GM23338 (cell line): Measurements from ENCODE around the gene RBBP8. TPM values are rescaled to one million over a fixed set of nuclear protein-coding genes. Genes with fewer than 3 reads are reported as not detected.
A peak's percentile ranks its signal among the peaks of the same experiment; 100 is the strongest.

ENCODE experiments used
- ATAC-seq: fragments of 200-7000 bp; cut with Tn5 transposase; 3 replicates; pipeline ENCODE4 v1.9.1; 2020
- DNase-seq: peaks from one replicate; pipeline ENCODE4 v3.0.0-alpha.2; 2015; ENCODE audit warnings: low spot score
- H2AFZ ChIP-seq: fragments of 200-600 bp; sonication (generic); 2 replicates; pipeline ENCODE4 v1.8.0; 2016; ENCODE audit warnings: antibody characterized with exemption, mild to moderate bottlenecking, moderate library complexity
- H3F3A ChIP-seq: fragments of 200-600 bp; sonication (generic); replicated peaks from 2 replicates; pipeline ENCODE4 v1.8.0; 2017; ENCODE audit warnings: antibody characterized with exemption, mixed run types, low read depth
- H3K27ac ChIP-seq: fragments of 200-600 bp; sonication (generic); 2 replicates; pipeline ENCODE4 v1.6.1; 2016; ENCODE audit warnings: low read depth
- H3K27me3 ChIP-seq: fragments of 200-600 bp; sonication (generic); 2 replicates; pipeline ENCODE4 v1.8.0; 2016; ENCODE audit warnings: mild to moderate bottlenecking, mixed run types, moderate library complexity; ENCODE audit not compliant: insufficient read depth
- H3K36me3 ChIP-seq: fragments of 200-600 bp; sonication (generic); 2 replicates; pipeline ENCODE4 v1.8.0; 2016; ENCODE audit warnings: mild to moderate bottlenecking; ENCODE audit not compliant: insufficient read depth
- H3K4me1 ChIP-seq: fragments of 200-600 bp; sonication (generic); 2 replicates; pipeline ENCODE4 v1.8.0; 2016; ENCODE audit warnings: mild to moderate bottlenecking, moderate library complexity; ENCODE audit not compliant: insufficient read depth
- H3K4me2 ChIP-seq: fragments of 200-600 bp; sonication (generic); 2 replicates; pipeline ENCODE4 v1.7.1; 2017; ENCODE audit warnings: mixed run types
- H3K4me3 ChIP-seq: fragments of 200-600 bp; sonication (generic); 2 replicates; pipeline ENCODE4 v1.6.1; 2016; ENCODE audit warnings: mixed run types
- H3K79me2 ChIP-seq: fragments of 200-600 bp; sonication (generic); replicated peaks from 2 replicates; pipeline ENCODE4 v1.8.0; 2017; ENCODE audit warnings: mild to moderate bottlenecking; ENCODE audit not compliant: insufficient read depth
- H3K9me2 ChIP-seq: fragments of 200-600 bp; sonication (generic); 2 replicates; pipeline ENCODE4 v1.8.0; 2017; ENCODE audit not compliant: insufficient read depth
- H4K20me1 ChIP-seq: fragments of 200-600 bp; sonication (generic); replicated peaks from 2 replicates; pipeline ENCODE4 v1.8.0; 2017; ENCODE audit warnings: mild to moderate bottlenecking; ENCODE audit not compliant: insufficient read depth
- H3K27ac Mint-ChIP-seq: 2 replicates; pipeline ENCODE4 v1.8.0; 2020; ENCODE audit warnings: inconsistent platforms, mild to moderate bottlenecking, moderate library complexity, mixed read lengths
- H3K27me3 Mint-ChIP-seq: 3 replicates; pipeline ENCODE4 v1.8.0; 2022; ENCODE audit warnings: low read depth, mild to moderate bottlenecking, moderate library complexity, mixed read lengths, inconsistent platforms; ENCODE audit not compliant: insufficient read depth, poor library complexity
- H3K36me3 Mint-ChIP-seq: 3 replicates; pipeline ENCODE4 v1.8.0; 2021; ENCODE audit warnings: low read depth, mild to moderate bottlenecking, inconsistent platforms, moderate library complexity, mixed read lengths
- H3K4me1 Mint-ChIP-seq: 3 replicates; pipeline ENCODE4 v1.8.0; 2020; ENCODE audit warnings: mild to moderate bottlenecking, inconsistent platforms, mixed read lengths
- H3K4me3 Mint-ChIP-seq: 3 replicates; pipeline ENCODE4 v1.8.0; 2021; ENCODE audit warnings: moderate library complexity, mild to moderate bottlenecking, inconsistent platforms, mixed read lengths
- H3K9me3 Mint-ChIP-seq: 3 replicates; pipeline ENCODE4 v1.8.0; 2020; ENCODE audit warnings: moderate library complexity, mild to moderate bottlenecking, inconsistent platforms, mixed read lengths
- CREB1 ChIP-seq: fragments of 250-450 bp; sonication (Bioruptor Pico); IDR thresholded peaks from 2 replicates; pipeline ENCODE4 v1.5.0; 2020; ENCODE audit warnings: low read depth, mild to moderate bottlenecking, moderate library complexity
- EZH2 ChIP-seq: fragments of 200-600 bp; sonication (generic); IDR thresholded peaks from one replicate; pipeline ENCODE4 v1.8.0; 2017; ENCODE audit warnings: antibody characterized with exemption, mild to moderate bottlenecking, low read depth; ENCODE audit not compliant: unreplicated experiment
- EZH2phosphoT487 ChIP-seq: fragments of 200-600 bp; sonication (generic); IDR thresholded peaks from one replicate; pipeline ENCODE4 v1.8.1; 2018; ENCODE audit warnings: antibody characterized with exemption; ENCODE audit not compliant: unreplicated experiment
- JUNB ChIP-seq: IDR thresholded peaks from one replicate; pipeline ENCODE4 v1.6.1; 2016; ENCODE audit warnings: antibody characterized with exemption; ENCODE audit not compliant: unreplicated experiment
- NANOG ChIP-seq: IDR thresholded peaks from 2 replicates; pipeline ENCODE4 v1.6.1; 2016; ENCODE audit warnings: antibody characterized with exemption, borderline replicate concordance
- POLR2AphosphoS5 ChIP-seq: IDR thresholded peaks from 2 replicates; pipeline ENCODE4 v1.6.1; 2016; ENCODE audit warnings: antibody characterized with exemption, low read depth
- STAT1 ChIP-seq: IDR thresholded peaks from one replicate; pipeline ENCODE4 v1.6.1; 2016; ENCODE audit warnings: antibody characterized with exemption; ENCODE audit not compliant: unreplicated experiment
- ZNF114 ChIP-seq: fragments of 250-450 bp; sonication (Bioruptor Pico); IDR thresholded peaks from 2 replicates; pipeline ENCODE4 v1.5.0; 2020; ENCODE audit warnings: mild to moderate bottlenecking, moderate library complexity
- ZNF331 ChIP-seq: fragments of 250-450 bp; sonication (Bioruptor Pico); IDR thresholded peaks from 2 replicates; pipeline ENCODE4 v1.5.0; 2020; ENCODE audit warnings: low read depth, mild to moderate bottlenecking, moderate library complexity
- polyA plus RNA-seq: library from polyadenylated mRNA; unstranded; fragments of >200 nt; fragmentation: Nextera tagmentation; extraction: Ambion mirVana; gene quantifications from 2 replicates; pipeline ENCODE4 v1.2.1, GENCODE V29; 2016
- total RNA-seq: library from RNA; depleted of rRNA; stranded (reverse); fragments of >200 nt; shearing (Covaris generic); gene quantifications from 2 replicates; pipeline ENCODE4 v1.2.3, GENCODE V29; 2014
- TF ChIP-seq, protein P1 (sequence below): IDR thresholded peaks from 2 replicates; pipeline ENCODE4 v1.6.1; 2016; ENCODE audit warnings: antibody characterized with exemption
- TF ChIP-seq, protein P2 (sequence below): IDR thresholded peaks from one replicate; pipeline ENCODE4 v1.6.1; 2018; ENCODE audit warnings: antibody characterized with exemption; ENCODE audit not compliant: unreplicated experiment
- TF ChIP-seq, protein P3 (sequence below), 2 experiments: fragments of 200-600 bp in 1 of 2; sonication (generic) in 1 of 2; conservative IDR thresholded peaks; 2 replicates each; pipeline versions ENCODE4 v1.5.1 to v1.6.1; 2016 to 2017; ENCODE audit warnings: antibody characterized with exemption in 2 of 2, low read depth in 2 of 2, mild to moderate bottlenecking in 2 of 2, moderate library complexity in 1 of 2
- TF ChIP-seq, protein P4 (sequence below): fragments of 250-450 bp; sonication (Bioruptor Pico); IDR thresholded peaks from 2 replicates; pipeline ENCODE4 v1.5.0; 2020; ENCODE audit warnings: mild to moderate bottlenecking, moderate library complexity

The RBBP8 gene
- total and polyA plus RNA-seq, 2 experiments from 2014 or later = 53.3 to 55.6 TPM

DNA sequence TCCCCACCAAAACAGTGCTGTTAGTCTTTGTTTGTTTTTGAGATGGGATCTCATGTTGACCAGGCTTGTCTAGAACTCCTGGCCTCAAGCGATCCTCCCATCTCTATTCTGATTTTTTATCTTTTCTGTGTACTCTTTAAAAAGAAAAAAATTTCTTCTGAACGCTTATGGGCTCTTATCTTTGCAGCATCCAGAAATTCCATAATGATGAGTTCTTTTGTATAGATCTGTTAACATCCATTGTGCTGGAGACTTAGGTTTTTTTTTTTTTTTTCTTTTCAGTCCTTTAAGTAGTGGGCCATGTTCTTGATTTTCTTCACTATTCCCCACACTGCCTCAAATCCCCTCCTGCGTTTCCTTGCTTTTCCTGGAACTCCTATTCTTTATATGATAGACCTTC, 31.0 kb downstream of the RBBP8 start:
- Histone ChIP-seq H3K4me1 (no peaks in the 10 kb centered on the region), H3F3A (no peaks in the 10 kb centered on the region), H2AFZ (no peak overlapping the region), H3K36me3 (no peaks in the 10 kb centered on the region), H3K27ac (no peak overlapping the region), H3K4me2 (no peak overlapping the region), H4K20me1 (no peaks in the 10 kb centered on the region), H3K27me3 (no peaks in the 10 kb centered on the region), H3K9me2 (no peaks in the 10 kb centered on the region), H3K4me3 (no peak overlapping the region), H3K79me2 (peaks cover 8% of the 10 kb centered on the region)
- Mint-ChIP-seq H3K36me3 (peaks cover 25% of the 10 kb centered on the region), H3K27me3 (no peaks in the 10 kb centered on the region), H3K9me3 (no peaks in the 10 kb centered on the region), H3K4me3 (no peak overlapping the region), H3K4me1 (no peaks in the 10 kb centered on the region), H3K27ac (0 out of 2 replicates have a peak overlapping the region, but pooled peaks have one; percentile 46)
- DNase-seq (no peak), ATAC-seq (no peak)
- TF ChIP-seq POLR2AphosphoS5 (no peak), JUNB (no peak), ZNF114 (CRISPR knock-in tag) (no peak), STAT1 (no peak), EZH2 (no peak), ZNF331 (CRISPR knock-in tag) (no peak), CREB1 (CRISPR knock-in tag) (no peak), EZH2phosphoT487 (no peak), NANOG (no peak)
- TF ChIP-seq, protein P1, sequence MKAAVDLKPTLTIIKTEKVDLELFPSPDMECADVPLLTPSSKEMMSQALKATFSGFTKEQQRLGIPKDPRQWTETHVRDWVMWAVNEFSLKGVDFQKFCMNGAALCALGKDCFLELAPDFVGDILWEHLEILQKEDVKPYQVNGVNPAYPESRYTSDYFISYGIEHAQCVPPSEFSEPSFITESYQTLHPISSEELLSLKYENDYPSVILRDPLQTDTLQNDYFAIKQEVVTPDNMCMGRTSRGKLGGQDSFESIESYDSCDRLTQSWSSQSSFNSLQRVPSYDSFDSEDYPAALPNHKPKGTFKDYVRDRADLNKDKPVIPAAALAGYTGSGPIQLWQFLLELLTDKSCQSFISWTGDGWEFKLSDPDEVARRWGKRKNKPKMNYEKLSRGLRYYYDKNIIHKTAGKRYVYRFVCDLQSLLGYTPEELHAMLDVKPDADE = no peak
- TF ChIP-seq, protein P2, sequence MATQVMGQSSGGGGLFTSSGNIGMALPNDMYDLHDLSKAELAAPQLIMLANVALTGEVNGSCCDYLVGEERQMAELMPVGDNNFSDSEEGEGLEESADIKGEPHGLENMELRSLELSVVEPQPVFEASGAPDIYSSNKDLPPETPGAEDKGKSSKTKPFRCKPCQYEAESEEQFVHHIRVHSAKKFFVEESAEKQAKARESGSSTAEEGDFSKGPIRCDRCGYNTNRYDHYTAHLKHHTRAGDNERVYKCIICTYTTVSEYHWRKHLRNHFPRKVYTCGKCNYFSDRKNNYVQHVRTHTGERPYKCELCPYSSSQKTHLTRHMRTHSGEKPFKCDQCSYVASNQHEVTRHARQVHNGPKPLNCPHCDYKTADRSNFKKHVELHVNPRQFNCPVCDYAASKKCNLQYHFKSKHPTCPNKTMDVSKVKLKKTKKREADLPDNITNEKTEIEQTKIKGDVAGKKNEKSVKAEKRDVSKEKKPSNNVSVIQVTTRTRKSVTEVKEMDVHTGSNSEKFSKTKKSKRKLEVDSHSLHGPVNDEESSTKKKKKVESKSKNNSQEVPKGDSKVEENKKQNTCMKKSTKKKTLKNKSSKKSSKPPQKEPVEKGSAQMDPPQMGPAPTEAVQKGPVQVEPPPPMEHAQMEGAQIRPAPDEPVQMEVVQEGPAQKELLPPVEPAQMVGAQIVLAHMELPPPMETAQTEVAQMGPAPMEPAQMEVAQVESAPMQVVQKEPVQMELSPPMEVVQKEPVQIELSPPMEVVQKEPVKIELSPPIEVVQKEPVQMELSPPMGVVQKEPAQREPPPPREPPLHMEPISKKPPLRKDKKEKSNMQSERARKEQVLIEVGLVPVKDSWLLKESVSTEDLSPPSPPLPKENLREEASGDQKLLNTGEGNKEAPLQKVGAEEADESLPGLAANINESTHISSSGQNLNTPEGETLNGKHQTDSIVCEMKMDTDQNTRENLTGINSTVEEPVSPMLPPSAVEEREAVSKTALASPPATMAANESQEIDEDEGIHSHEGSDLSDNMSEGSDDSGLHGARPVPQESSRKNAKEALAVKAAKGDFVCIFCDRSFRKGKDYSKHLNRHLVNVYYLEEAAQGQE = no peak
- TF ChIP-seq, protein P3, sequence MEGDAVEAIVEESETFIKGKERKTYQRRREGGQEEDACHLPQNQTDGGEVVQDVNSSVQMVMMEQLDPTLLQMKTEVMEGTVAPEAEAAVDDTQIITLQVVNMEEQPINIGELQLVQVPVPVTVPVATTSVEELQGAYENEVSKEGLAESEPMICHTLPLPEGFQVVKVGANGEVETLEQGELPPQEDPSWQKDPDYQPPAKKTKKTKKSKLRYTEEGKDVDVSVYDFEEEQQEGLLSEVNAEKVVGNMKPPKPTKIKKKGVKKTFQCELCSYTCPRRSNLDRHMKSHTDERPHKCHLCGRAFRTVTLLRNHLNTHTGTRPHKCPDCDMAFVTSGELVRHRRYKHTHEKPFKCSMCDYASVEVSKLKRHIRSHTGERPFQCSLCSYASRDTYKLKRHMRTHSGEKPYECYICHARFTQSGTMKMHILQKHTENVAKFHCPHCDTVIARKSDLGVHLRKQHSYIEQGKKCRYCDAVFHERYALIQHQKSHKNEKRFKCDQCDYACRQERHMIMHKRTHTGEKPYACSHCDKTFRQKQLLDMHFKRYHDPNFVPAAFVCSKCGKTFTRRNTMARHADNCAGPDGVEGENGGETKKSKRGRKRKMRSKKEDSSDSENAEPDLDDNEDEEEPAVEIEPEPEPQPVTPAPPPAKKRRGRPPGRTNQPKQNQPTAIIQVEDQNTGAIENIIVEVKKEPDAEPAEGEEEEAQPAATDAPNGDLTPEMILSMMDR (conservative IDR thresholded peaks at IDR 0.05; ENCODE audit: low read depth in 2 of 2) = no peak
- TF ChIP-seq, protein P4, sequence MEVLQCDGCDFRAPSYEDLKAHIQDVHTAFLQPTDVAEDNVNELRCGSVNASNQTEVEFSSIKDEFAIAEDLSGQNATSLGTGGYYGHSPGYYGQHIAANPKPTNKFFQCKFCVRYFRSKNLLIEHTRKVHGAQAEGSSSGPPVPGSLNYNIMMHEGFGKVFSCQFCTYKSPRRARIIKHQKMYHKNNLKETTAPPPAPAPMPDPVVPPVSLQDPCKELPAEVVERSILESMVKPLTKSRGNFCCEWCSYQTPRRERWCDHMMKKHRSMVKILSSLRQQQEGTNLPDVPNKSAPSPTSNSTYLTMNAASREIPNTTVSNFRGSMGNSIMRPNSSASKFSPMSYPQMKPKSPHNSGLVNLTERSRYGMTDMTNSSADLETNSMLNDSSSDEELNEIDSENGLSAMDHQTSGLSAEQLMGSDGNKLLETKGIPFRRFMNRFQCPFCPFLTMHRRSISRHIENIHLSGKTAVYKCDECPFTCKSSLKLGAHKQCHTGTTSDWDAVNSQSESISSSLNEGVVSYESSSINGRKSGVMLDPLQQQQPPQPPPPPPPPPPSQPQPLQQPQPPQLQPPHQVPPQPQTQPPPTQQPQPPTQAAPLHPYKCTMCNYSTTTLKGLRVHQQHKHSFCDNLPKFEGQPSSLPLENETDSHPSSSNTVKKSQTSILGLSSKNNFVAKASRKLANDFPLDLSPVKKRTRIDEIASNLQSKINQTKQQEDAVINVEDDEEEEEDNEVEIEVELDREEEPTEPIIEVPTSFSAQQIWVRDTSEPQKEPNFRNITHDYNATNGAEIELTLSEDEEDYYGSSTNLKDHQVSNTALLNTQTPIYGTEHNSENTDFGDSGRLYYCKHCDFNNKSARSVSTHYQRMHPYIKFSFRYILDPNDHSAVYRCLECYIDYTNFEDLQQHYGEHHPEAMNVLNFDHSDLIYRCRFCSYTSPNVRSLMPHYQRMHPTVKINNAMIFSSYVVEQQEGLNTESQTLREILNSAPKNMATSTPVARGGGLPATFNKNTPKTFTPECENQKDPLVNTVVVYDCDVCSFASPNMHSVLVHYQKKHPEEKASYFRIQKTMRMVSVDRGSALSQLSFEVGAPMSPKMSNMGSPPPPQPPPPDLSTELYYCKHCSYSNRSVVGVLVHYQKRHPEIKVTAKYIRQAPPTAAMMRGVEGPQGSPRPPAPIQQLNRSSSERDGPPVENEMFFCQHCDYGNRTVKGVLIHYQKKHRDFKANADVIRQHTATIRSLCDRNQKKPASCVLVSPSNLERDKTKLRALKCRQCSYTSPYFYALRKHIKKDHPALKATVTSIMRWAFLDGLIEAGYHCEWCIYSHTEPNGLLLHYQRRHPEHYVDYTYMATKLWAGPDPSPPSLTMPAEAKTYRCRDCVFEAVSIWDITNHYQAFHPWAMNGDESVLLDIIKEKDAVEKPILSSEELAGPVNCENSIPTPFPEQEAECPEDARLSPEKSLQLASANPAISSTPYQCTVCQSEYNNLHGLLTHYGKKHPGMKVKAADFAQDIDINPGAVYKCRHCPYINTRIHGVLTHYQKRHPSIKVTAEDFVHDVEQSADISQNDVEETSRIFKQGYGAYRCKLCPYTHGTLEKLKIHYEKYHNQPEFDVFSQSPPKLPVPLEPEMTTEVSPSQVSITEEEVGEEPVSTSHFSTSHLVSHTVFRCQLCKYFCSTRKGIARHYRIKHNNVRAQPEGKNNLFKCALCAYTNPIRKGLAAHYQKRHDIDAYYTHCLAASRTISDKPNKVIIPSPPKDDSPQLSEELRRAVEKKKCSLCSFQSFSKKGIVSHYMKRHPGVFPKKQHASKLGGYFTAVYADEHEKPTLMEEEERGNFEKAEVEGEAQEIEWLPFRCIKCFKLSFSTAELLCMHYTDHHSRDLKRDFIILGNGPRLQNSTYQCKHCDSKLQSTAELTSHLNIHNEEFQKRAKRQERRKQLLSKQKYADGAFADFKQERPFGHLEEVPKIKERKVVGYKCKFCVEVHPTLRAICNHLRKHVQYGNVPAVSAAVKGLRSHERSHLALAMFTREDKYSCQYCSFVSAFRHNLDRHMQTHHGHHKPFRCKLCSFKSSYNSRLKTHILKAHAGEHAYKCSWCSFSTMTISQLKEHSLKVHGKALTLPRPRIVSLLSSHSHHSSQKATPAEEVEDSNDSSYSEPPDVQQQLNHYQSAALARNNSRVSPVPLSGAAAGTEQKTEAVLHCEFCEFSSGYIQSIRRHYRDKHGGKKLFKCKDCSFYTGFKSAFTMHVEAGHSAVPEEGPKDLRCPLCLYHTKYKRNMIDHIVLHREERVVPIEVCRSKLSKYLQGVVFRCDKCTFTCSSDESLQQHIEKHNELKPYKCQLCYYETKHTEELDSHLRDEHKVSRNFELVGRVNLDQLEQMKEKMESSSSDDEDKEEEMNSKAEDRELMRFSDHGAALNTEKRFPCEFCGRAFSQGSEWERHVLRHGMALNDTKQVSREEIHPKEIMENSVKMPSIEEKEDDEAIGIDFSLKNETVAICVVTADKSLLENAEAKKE = no peak
